GM19240 (cell line): ENCODE data around the gene UCP2.

Experiments used
- DNase-seq: peaks from one replicate; pipeline ENCODE4 v3.0.0; 2011; ENCODE audit warnings: low spot score; ENCODE audit not compliant: insufficient read length

Gene UCP2

GRCh38 chr11:73972620-73973449, 9.8 kb downstream of the UCP2 start:
- DNase-seq: no peak

GRCh38 chr11:73972187-73972586, 10.5 kb downstream of the UCP2 start:
- no peak for DNase-seq

- no peak for DNase-seq
Observed at GRCh38 chr11:73971175-73971719, 11.4 kb downstream of the UCP2 start.

- DNase-seq: no peak
Observed at GRCh38 chr11:73969991-73970800, 12.4 kb downstream of the UCP2 start.

GRCh38 chr11:73969091-73969490, 13.6 kb downstream of the UCP2 start:
- no peak for DNase-seq

GRCh38 chr11:73968356-73968966, 14.2 kb downstream of the UCP2 start:
- no peak for DNase-seq

GRCh38 chr11:73965764-73966121, 16.9 kb downstream of the UCP2 start:
- no peak for DNase-seq

- DNase-seq: no peak
Observed at GRCh38 chr11:73965076-73965763, 17.4 kb downstream of the UCP2 start.

- no peak for DNase-seq
Observed at GRCh38 chr11:73963861-73964260, 18.8 kb downstream of the UCP2 start.

GRCh38 chr11:73962101-73962705, 20.4 kb downstream of the UCP2 start:
- DNase-seq: no peak

GRCh38 chr11:73961321-73961720, 21.3 kb downstream of the UCP2 start:
- DNase-seq: no peak

- no peak for DNase-seq
Observed at GRCh38 chr11:73958521-73959141, 24.0 kb downstream of the UCP2 start.

GRCh38 chr11:73957654-73958361, 24.8 kb downstream of the UCP2 start:
- no peak for DNase-seq

- no peak for DNase-seq
Observed at GRCh38 chr11:73956876-73957653, 25.6 kb downstream of the UCP2 start.

GRCh38 chr11:73951797-73952196, 30.8 kb downstream of the UCP2 start:
- DNase-seq: no peak

- DNase-seq: peak; percentile 87
Observed at GRCh38 chr11:73950869-73951710, 31.6 kb downstream of the UCP2 start, which contains the start of gene DNAJB13. DNAJB13 (plus strand) TSS chr11:73951026; CDS start chr11:73951070, 44 bp downstream.

GRCh38 chr11:73949912-73950311, 32.7 kb downstream of the UCP2 start:
- DNase-seq: no peak

- DNase-seq: no peak
Observed at GRCh38 chr11:73949246-73949645, 33.4 kb downstream of the UCP2 start.
